H1 (cell line): Measurements from ENCODE around the gene PRSS53. TPM values are rescaled to one million over a fixed set of nuclear protein-coding genes. Genes with fewer than 3 reads are reported as not detected.
A peak's percentile ranks its signal among the peaks of the same experiment; 100 is the strongest.

Experiments used
- CTCF ChIA-PET: fragments of 300-600 bp; sonication (Branson Sonifier 250); formaldehyde crosslinking; loops from one replicate; lab custom pipeline; 2021; ENCODE audit not compliant: partially characterized antibody; lab: Charles Lee
- POLR2A ChIA-PET: fragments of 300-600 bp; sonication (Branson Sonifier 250); formaldehyde crosslinking; loops from one replicate; lab custom pipeline; 2021; ENCODE audit warnings: inconsistent platforms; ENCODE audit not compliant: partially characterized antibody; lab: Charles Lee
- DNase-seq, 2 experiments: peaks; one replicate each; pipeline versions ENCODE4 v3.0.0 to v3.0.0-alpha.2; 2010 to 2022; ENCODE audit warnings: low spot score in 2 of 2, low read depth in 1 of 2, mixed read lengths in 1 of 2
- FAIRE-seq: peaks from 2 replicates; lab custom pipeline; 2011; peaks lifted over from hg19 to GRCh38; lab: Jason Lieb, UNC
- H2AFZ ChIP-seq: 2 replicates; pipeline ENCODE4 v1.8.1; 2012; ENCODE audit warnings: low read length, inconsistent platforms
- H2AK5ac ChIP-seq: 2 replicates; pipeline ENCODE4 v1.6.1; 2013; ENCODE audit warnings: low read depth, low read length
- H2BK120ac ChIP-seq: replicated peaks from 2 replicates; pipeline ENCODE3; 2013; ENCODE audit warnings: low read depth, low read length, inconsistent platforms
- H2BK12ac ChIP-seq: 2 replicates; pipeline ENCODE4 v1.6.1; 2013; ENCODE audit warnings: low read depth, low read length
- H2BK15ac ChIP-seq: 2 replicates; pipeline ENCODE4 v1.6.1; 2013; ENCODE audit warnings: low read length
- H2BK20ac ChIP-seq: 2 replicates; pipeline ENCODE4 v1.6.1; 2013; ENCODE audit warnings: low read length
- H2BK5ac ChIP-seq: 2 replicates; pipeline ENCODE4 v1.6.1; 2013; ENCODE audit warnings: low read depth, low read length
- H3K14ac ChIP-seq: 2 replicates; pipeline ENCODE4 v1.6.1; 2013; ENCODE audit warnings: inconsistent platforms; ENCODE audit not compliant: insufficient read length
- H3K18ac ChIP-seq: 2 replicates; pipeline ENCODE4 v1.6.1; 2013; ENCODE audit warnings: low read length; ENCODE audit errors: extremely low read depth
- H3K23ac ChIP-seq: 2 replicates; pipeline ENCODE4 v1.6.1; 2013; ENCODE audit warnings: inconsistent platforms; ENCODE audit not compliant: insufficient read length
- H3K23me2 ChIP-seq: 2 replicates; pipeline ENCODE4 v1.6.1; 2013; ENCODE audit warnings: low read depth, low read length
- H3K27ac ChIP-seq: 2 replicates; pipeline ENCODE4 v1.6.1; 2011; ENCODE audit warnings: low read depth, low read length, inconsistent platforms
- H3K27me3 ChIP-seq, 4 experiments: replicated peaks in 1 of 4; 1 replicate in 1 of 4; 2 replicates in 3 of 4; pipeline versions ENCODE4 v1.6.1 to v1.8.1; 2011 to 2013; ENCODE audit warnings: low read length in 3 of 4, mild to moderate bottlenecking in 3 of 4, inconsistent platforms in 2 of 4, mixed read lengths in 2 of 4, moderate library complexity in 1 of 4; ENCODE audit not compliant: control insufficient read depth in 3 of 4, insufficient read depth in 3 of 4; ENCODE audit errors: extremely low read depth in 1 of 4
- H3K36me3 ChIP-seq, 4 experiments: 2 replicates each; pipeline versions ENCODE4 v1.6.1 to v1.8.1; 2011 to 2013; ENCODE audit warnings: mild to moderate bottlenecking in 4 of 4, low read length in 3 of 4, moderate library complexity in 2 of 4, control low read depth in 1 of 4, inconsistent platforms in 1 of 4; ENCODE audit not compliant: insufficient read depth in 4 of 4, control insufficient read depth in 2 of 4
- H3K4ac ChIP-seq: replicated peaks from 2 replicates; pipeline ENCODE3; 2013; ENCODE audit warnings: low read length, low read depth, mixed read lengths, inconsistent platforms; ENCODE audit not compliant: insufficient read length
- H3K4me1 ChIP-seq, 4 experiments: replicated peaks in 1 of 4; 1 replicate in 1 of 4; 2 replicates in 3 of 4; pipeline versions ENCODE4 v1.6.1 to v1.8.1; 2011 to 2013; ENCODE audit warnings: low read length in 3 of 4, inconsistent platforms in 2 of 4, mixed read lengths in 1 of 4; ENCODE audit not compliant: insufficient read depth in 4 of 4, control insufficient read depth in 3 of 4
- H3K4me2 ChIP-seq, 2 experiments: 2 replicates each; pipeline versions ENCODE4 v1.6.1 to v1.8.1; 2011 to 2013; ENCODE audit warnings: low read depth in 2 of 2, low read length in 2 of 2, control low read depth in 1 of 2, inconsistent platforms in 1 of 2, mild to moderate bottlenecking in 1 of 2; ENCODE audit not compliant: insufficient read depth in 1 of 2
- H3K4me3 ChIP-seq, 4 experiments: fragments of 200-600, 300-600 bp in 1 of 4; sonication (generic), shearing (Covaris generic), sonication (Bioruptor Twin) in 1 of 4; 2 replicates each; pipeline versions ENCODE4 v1.5.1 to v1.8.1; 2011 to 2016; ENCODE audit warnings: low read length in 4 of 4, low read depth in 3 of 4, control low read depth in 2 of 4, inconsistent platforms in 2 of 4, mild to moderate bottlenecking in 2 of 4, mixed read lengths in 1 of 4, moderate library complexity in 1 of 4; ENCODE audit not compliant: insufficient read depth in 2 of 4; ENCODE audit errors: extremely low read depth in 1 of 4
- H3K56ac ChIP-seq: replicated peaks from 2 replicates; pipeline ENCODE3; 2013; ENCODE audit warnings: low read depth, mild to moderate bottlenecking, mixed read lengths, low read length, inconsistent platforms; ENCODE audit not compliant: insufficient read length
- H3K79me1 ChIP-seq: 2 replicates; pipeline ENCODE4 v1.6.1; 2013; ENCODE audit warnings: low read depth, low read length, control low read depth
- H3K79me2 ChIP-seq, 2 experiments: 2 replicates each; pipeline versions ENCODE4 v1.6.1 to v1.8.1; 2012 to 2013; ENCODE audit warnings: low read length in 2 of 2, mild to moderate bottlenecking in 2 of 2, inconsistent platforms in 1 of 2; ENCODE audit not compliant: insufficient read depth in 2 of 2, control insufficient read depth in 1 of 2
- H3K9ac ChIP-seq, 4 experiments: replicated peaks in 1 of 4; 1 replicate in 1 of 4; 2 replicates in 3 of 4; pipeline versions ENCODE4 v1.6.1 to v1.8.1; 2011 to 2013; ENCODE audit warnings: low read depth in 3 of 4, low read length in 3 of 4, control low read depth in 2 of 4, mild to moderate bottlenecking in 2 of 4, moderate library complexity in 2 of 4, inconsistent platforms in 1 of 4; ENCODE audit errors: extremely low read depth in 1 of 4
- H3K9me3 ChIP-seq, 2 experiments: 2 replicates each; pipeline versions ENCODE4 v1.6.1 to v1.8.1; 2012 to 2013; ENCODE audit warnings: mild to moderate bottlenecking in 2 of 2, moderate library complexity in 2 of 2, control low read depth in 1 of 2, inconsistent platforms in 1 of 2, low read depth in 1 of 2, low read length in 1 of 2, mixed read lengths in 1 of 2; ENCODE audit not compliant: insufficient read depth in 2 of 2
- H4K20me1 ChIP-seq, 2 experiments: replicated peaks in 1 of 2; 2 replicates each; pipeline versions ENCODE3 to v1.8.1; 2011 to 2013; ENCODE audit warnings: inconsistent platforms in 2 of 2, low read length in 2 of 2, mild to moderate bottlenecking in 1 of 2; ENCODE audit not compliant: insufficient read depth in 2 of 2, control insufficient read depth in 1 of 2
- H4K5ac ChIP-seq: 2 replicates; pipeline ENCODE4 v1.6.1; 2013; ENCODE audit warnings: low read length, low read depth, mixed read lengths, inconsistent platforms; ENCODE audit not compliant: insufficient read length
- H4K8ac ChIP-seq: 2 replicates; pipeline ENCODE4 v1.8.0; 2013; ENCODE audit warnings: mild to moderate bottlenecking, moderate library complexity, low read length, inconsistent platforms; ENCODE audit not compliant: insufficient read depth; ENCODE audit errors: extremely low read depth
- H4K91ac ChIP-seq: replicated peaks from 2 replicates; pipeline ENCODE3; 2013; ENCODE audit warnings: low read length, mixed read lengths, inconsistent platforms; ENCODE audit not compliant: insufficient read length
- BACH1 ChIP-seq: IDR thresholded peaks from 2 replicates; pipeline ENCODE4 v1.6.1; 2012; ENCODE audit warnings: low read length, improper control_type of control experiment
- CBX8 ChIP-seq: fragments of 300-800, 300-1000 bp; sonication (generic); IDR thresholded peaks from 2 replicates; pipeline ENCODE4 v1.7.1; 2016; ENCODE audit warnings: low read depth, low read length, borderline replicate concordance
- KDM4A ChIP-seq: IDR thresholded peaks from one replicate; pipeline ENCODE4 v1.7.1; 2012; ENCODE audit warnings: low read depth, mild to moderate bottlenecking, moderate library complexity, low read length, inconsistent platforms; ENCODE audit not compliant: severe bottlenecking
- KDM5A ChIP-seq: fragments of 200-600 bp; IDR thresholded peaks from 2 replicates; pipeline ENCODE4 v1.7.1; 2012; ENCODE audit warnings: mild to moderate bottlenecking, low read length, inconsistent platforms, mixed read lengths
- SP2 ChIP-seq: IDR thresholded peaks from 2 replicates; pipeline ENCODE4 v1.6.1; 2012; ENCODE audit warnings: mild to moderate bottlenecking, low read length, inconsistent platforms
- SUZ12 ChIP-seq: fragments of 200-600 bp; sonication (generic); IDR thresholded peaks from 2 replicates; pipeline ENCODE4 v1.6.1; 2012; ENCODE audit warnings: mild to moderate bottlenecking, inconsistent platforms, low read length, moderate library complexity, mixed read lengths
- TAF1 ChIP-seq: IDR thresholded peaks from 2 replicates; pipeline ENCODE4 v1.6.1; 2011; ENCODE audit warnings: mild to moderate bottlenecking, low read depth, low read length
- YY1 ChIP-seq: IDR thresholded peaks from 2 replicates; pipeline ENCODE4 v1.6.1; 2011; ENCODE audit warnings: low read depth, mild to moderate bottlenecking, low read length
- WGBS, 2 experiments: shearing (Covaris generic) in 1 of 2; methylation state at CpG; one replicate each; pipeline versions ENCODE4 v1.1.6 to v1.1.7; 2013 to 2015; ENCODE audit warnings: low lambda C conversion rate in 2 of 2, mixed read lengths in 2 of 2, inconsistent platforms in 1 of 2, low coverage in 1 of 2, missing lambda C conversion rate in 1 of 2; ENCODE audit not compliant: insufficient replicate concordance in 2 of 2, insufficient coverage in 1 of 2, insufficient read length in 1 of 2; ENCODE audit errors: extremely low coverage in 1 of 2, missing lambda C conversion rate in 1 of 2; 5-methylcytosine and 5-hydroxymethylcytosine counted together
- polyA plus RNA-seq, 7 experiments: library from polyadenylated mRNA; depleted of rRNA in 3 of 7; stranded (reverse) in 5 of 7; unstranded in 2 of 7; fragments of >200 nt in 5 of 7; fragments of 200-250 nt in 2 of 7; gene quantifications; 1 replicate in 5 of 7; 2 replicates in 1 of 7; 4 replicates in 1 of 7; pipeline versions ENCODE4 v1.2.1 to v1.2.3, GENCODE V29; 2011 to 2013; ENCODE audit warnings: missing spikeins in 2 of 7, mixed read lengths in 2 of 7
- total RNA-seq: library from RNA; stranded (reverse); fragmentation: NEBNext Ultra II Directional; extraction: Animal tissue kit (Norgen Biotek cat#: 25700); gene quantifications from 2 replicates; pipeline ENCODE4 v1.2.1, GENCODE V29; 2021
- TF ChIP-seq, protein P1 (sequence below): IDR thresholded peaks from 2 replicates; pipeline ENCODE4 v1.6.1; 2012; ENCODE audit warnings: low read length, inconsistent platforms

The PRSS53 gene
- total and polyA plus RNA-seq, 2 of the 8 experiments (the other 6 are each of a cell fraction or from before 2014, with no cell fraction given): 1.7 to 2.6 TPM

DNA sequence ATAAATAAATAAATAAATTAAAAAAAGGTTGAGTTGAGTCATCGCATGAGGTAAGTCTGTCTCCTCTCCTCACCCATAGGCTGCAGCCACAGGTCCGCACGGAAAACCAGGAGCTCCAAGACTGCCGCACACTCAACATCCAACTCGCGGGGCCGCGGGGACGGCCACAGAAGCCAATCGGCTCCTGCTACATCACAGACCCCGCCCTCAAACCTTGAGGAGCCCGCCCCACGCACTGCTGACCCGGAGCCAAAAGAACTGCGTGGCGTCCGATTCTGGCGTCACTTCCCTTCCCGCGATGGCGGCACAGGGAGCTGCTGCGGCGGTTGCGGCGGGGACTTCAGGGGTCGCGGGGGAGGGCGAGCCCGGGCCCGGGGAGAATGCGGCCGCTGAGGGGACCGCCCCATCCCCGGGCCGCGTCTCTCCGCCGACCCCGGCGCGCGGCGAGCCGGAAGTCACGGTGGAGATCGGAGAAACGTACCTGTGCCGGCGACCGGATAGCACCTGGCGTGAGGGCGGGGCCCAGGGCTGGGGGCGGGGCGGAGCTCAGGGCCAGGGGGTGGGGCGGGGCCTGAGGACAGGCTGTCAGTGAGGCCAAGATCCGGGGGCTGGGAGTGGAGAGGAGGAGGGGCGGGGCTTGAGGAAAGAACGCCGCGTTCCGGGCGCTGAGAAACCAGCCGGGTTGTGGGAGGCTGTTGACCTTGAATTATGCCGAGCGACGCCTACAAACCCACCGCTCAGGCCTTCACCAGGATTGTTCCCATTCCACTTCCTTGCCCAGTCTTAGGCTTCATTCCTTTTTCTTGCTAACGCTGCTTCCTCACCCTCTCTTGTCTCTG is 28.9 kb upstream of the PRSS53 start, which contains the start of gene KAT8:
KAT8 (plus strand) TSS at position 281 of the 839 bp plus-strand sequence; CDS start at position 299, 18 bp downstream.
- Histone ChIP-seq H2BK120ac (no peak within 1 kb of the TSS), H2AK5ac (no peak within 1 kb of the TSS), H3K79me1 (peaks cover 8% of the 10 kb centered on the region), H2BK15ac (no peak within 1 kb of the TSS), H4K8ac (peak within 1 kb of the TSS; percentile 98; the same call in 1 of the 2 replicates), H3K27me3 (no peaks in the 10 kb centered on the region), H3K4ac (no peak within 1 kb of the TSS), H3K18ac (no peak within 1 kb of the TSS; the same call in 1 of the 2 replicates), H3K14ac (no peak within 1 kb of the TSS), H4K5ac (no peak within 1 kb of the TSS), H2AFZ (no peak within 1 kb of the TSS), H3K23ac (no peak within 1 kb of the TSS), H3K9ac (peak within 1 kb of the TSS; percentile 75 to 92 (median 87)), H3K9me3 (no peaks in the 10 kb centered on the region), H3K4me2 (peak within 1 kb of the TSS; percentile 94 to 98), H2BK12ac (no peak within 1 kb of the TSS), H2BK5ac (peak within 1 kb of the TSS; percentile 79), H3K23me2 (peaks cover 6% of the 10 kb centered on the region), H2BK20ac (no peak within 1 kb of the TSS), H3K79me2 (peaks cover 3 to 19% of the 10 kb centered on the region in 2 experiments; a peak in 3 of 4 replicates), H4K20me1 (peaks cover 0 to 5% of the 10 kb centered on the region in 2 experiments), H3K27ac (peak within 1 kb of the TSS; percentile 90), H4K91ac (no peak within 1 kb of the TSS), H3K36me3 (peaks cover 16 to 26% (median 21%) of the 10 kb centered on the region in 4 experiments), H3K4me3 (peak within 1 kb of the TSS; percentile 70 to 96 (median 90)), H3K4me1 (peaks cover 0 to 4% (median 2%) of the 10 kb centered on the region in 4 experiments; a peak in 3 of 7 replicates), H3K56ac (no peak within 1 kb of the TSS)
- 1% methylated on average over 30 of the region's 68 CpGs; no CpG with 5 or more reads in 1 of the 2 experiments for WGBS, 2 experiments
- ChIA-PET CTCF (interaction anchor here (0.6 to 1.4 kb wide), 13 partner anchors 9 to 341 kb away, joined by 3 to 10 read pairs (median 3); partner anchors contain the start of genes BCKDK and HSD3B7), POLR2A (interaction anchor here (0.6 to 29.9 kb wide), 37 partner anchors 9 to 342 kb away, joined by 3 to 713 read pairs (median 5); partner anchors contain the start of genes ARMC5, BCKDK, FUS and HSD3B7)
- peak; percentile 90 to 94 for DNase-seq
- no peak for FAIRE-seq
- TF ChIP-seq BACH1 (no peak; the same call in 1 of the 2 replicates), SUZ12 (no peak), KDM4A (peak; percentile 43), SP2 (no peak), TAF1 (peak; percentile 86), CBX8 (no peak), YY1 (peak; percentile 92), KDM5A (peak; percentile 94)
- TF ChIP-seq, protein P1, sequence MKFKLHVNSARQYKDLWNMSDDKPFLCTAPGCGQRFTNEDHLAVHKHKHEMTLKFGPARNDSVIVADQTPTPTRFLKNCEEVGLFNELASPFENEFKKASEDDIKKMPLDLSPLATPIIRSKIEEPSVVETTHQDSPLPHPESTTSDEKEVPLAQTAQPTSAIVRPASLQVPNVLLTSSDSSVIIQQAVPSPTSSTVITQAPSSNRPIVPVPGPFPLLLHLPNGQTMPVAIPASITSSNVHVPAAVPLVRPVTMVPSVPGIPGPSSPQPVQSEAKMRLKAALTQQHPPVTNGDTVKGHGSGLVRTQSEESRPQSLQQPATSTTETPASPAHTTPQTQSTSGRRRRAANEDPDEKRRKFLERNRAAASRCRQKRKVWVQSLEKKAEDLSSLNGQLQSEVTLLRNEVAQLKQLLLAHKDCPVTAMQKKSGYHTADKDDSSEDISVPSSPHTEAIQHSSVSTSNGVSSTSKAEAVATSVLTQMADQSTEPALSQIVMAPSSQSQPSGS: no peak; the same call in 1 of the 2 replicates
